Ramos (cell line): ENCODE data around the gene HTT.

ENCODE experiments used
- in situ Hi-C: fragments of 300-500 bp; cut with MboI; formaldehyde crosslinking; loops from one replicate; pipeline ENCODE4 v1.14.3; 2022; ENCODE audit warnings: low sequenced_read_pairs; ENCODE audit not compliant: unreplicated experiment

Gene HTT

GRCh38 chr4:3276986-3277385 is 202.5 kb downstream of the HTT start:
- in situ Hi-C loops: no loop called here

GRCh38 chr4:3280466-3280865 is 206.0 kb downstream of the HTT start:
- in situ Hi-C loops: no loop called here

- in situ Hi-C loops: no loop called here
Measured at GRCh38 chr4:3283483-3283882, 209.0 kb downstream of the HTT start.

- in situ Hi-C loops: no loop called here
Measured at GRCh38 chr4:3283916-3284315, 209.4 kb downstream of the HTT start.

- in situ Hi-C loops: no loop called here
Measured at GRCh38 chr4:3284734-3285557, 210.5 kb downstream of the HTT start.

- in situ Hi-C loops: no loop called here
Measured at GRCh38 chr4:3285558-3286334, 211.3 kb downstream of the HTT start.

- in situ Hi-C loops: no loop called here
Measured at GRCh38 chr4:3286335-3287175, 212.1 kb downstream of the HTT start.

- in situ Hi-C loops: no loop called here
Measured at GRCh38 chr4:3287271-3287971, 212.9 kb downstream of the HTT start.

- in situ Hi-C loops: no loop called here
Measured at GRCh38 chr4:3287972-3288570, 213.6 kb downstream of the HTT start.

- in situ Hi-C loops: no loop called here
Measured at GRCh38 chr4:3288571-3289094, 214.2 kb downstream of the HTT start.

- in situ Hi-C loops: no loop called here
Measured at GRCh38 chr4:3290476-3290875, 216.0 kb downstream of the HTT start.

- in situ Hi-C loops: no loop called here
Measured at GRCh38 chr4:3290889-3291321, 216.4 kb downstream of the HTT start.

GRCh38 chr4:3291411-3291968 is 217.0 kb downstream of the HTT start:
- in situ Hi-C loops: no loop called here

- in situ Hi-C loops: no loop called here
Measured at GRCh38 chr4:3291969-3292570, 217.6 kb downstream of the HTT start.

- in situ Hi-C loops: no loop called here
Measured at GRCh38 chr4:3292571-3293400, 218.3 kb downstream of the HTT start, which contains the start of gene RGS12. Gene RGS12 (plus strand): TSS chr4:3293021. CDS start chr4:3316171, 23,150 bp downstream.
